Measurements from ENCODE around the gene ZFAND2A.
"Not testable (repeated sequence)": the region's sequence is repeated elsewhere in the genome, so short reads cannot be mapped to it uniquely, and the experiment has no call there.

- TF ChIP-seq ZNF565 (CRISPR knock-in tag; conservative IDR thresholded peaks at IDR 0.05; ENCODE audit: low read depth); RARB (CRISPR knock-in tag; IDR thresholded peaks at IDR 0.05); BACH2 (CRISPR knock-in tag; IDR thresholded peaks at IDR 0.05; ENCODE audit: borderline replicate concordance); ISL1 (CRISPR knock-in tag; IDR thresholded peaks at IDR 0.05); TOX (CRISPR knock-in tag; IDR thresholded peaks at IDR 0.05; ENCODE audit: borderline replicate concordance); CREB5 (CRISPR knock-in tag; IDR thresholded peaks at IDR 0.05; ENCODE audit: low read depth); PPARA (CRISPR knock-in tag; IDR thresholded peaks at IDR 0.05; ENCODE audit: borderline replicate concordance); ARNTL (CRISPR knock-in tag; IDR thresholded peaks at IDR 0.05; ENCODE audit: borderline replicate concordance, low read depth): not testable (repeated sequence)
- TF ChIP-seq, protein P1, sequence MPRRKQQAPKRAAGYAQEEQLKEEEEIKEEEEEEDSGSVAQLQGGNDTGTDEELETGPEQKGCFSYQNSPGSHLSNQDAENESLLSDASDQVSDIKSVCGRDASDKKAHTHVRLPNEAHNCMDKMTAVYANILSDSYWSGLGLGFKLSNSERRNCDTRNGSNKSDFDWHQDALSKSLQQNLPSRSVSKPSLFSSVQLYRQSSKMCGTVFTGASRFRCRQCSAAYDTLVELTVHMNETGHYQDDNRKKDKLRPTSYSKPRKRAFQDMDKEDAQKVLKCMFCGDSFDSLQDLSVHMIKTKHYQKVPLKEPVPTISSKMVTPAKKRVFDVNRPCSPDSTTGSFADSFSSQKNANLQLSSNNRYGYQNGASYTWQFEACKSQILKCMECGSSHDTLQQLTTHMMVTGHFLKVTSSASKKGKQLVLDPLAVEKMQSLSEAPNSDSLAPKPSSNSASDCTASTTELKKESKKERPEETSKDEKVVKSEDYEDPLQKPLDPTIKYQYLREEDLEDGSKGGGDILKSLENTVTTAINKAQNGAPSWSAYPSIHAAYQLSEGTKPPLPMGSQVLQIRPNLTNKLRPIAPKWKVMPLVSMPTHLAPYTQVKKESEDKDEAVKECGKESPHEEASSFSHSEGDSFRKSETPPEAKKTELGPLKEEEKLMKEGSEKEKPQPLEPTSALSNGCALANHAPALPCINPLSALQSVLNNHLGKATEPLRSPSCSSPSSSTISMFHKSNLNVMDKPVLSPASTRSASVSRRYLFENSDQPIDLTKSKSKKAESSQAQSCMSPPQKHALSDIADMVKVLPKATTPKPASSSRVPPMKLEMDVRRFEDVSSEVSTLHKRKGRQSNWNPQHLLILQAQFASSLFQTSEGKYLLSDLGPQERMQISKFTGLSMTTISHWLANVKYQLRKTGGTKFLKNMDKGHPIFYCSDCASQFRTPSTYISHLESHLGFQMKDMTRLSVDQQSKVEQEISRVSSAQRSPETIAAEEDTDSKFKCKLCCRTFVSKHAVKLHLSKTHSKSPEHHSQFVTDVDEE (CRISPR knock-in tag; IDR thresholded peaks at IDR 0.05) = not testable (repeated sequence)
- TF ChIP-seq, protein P2, sequence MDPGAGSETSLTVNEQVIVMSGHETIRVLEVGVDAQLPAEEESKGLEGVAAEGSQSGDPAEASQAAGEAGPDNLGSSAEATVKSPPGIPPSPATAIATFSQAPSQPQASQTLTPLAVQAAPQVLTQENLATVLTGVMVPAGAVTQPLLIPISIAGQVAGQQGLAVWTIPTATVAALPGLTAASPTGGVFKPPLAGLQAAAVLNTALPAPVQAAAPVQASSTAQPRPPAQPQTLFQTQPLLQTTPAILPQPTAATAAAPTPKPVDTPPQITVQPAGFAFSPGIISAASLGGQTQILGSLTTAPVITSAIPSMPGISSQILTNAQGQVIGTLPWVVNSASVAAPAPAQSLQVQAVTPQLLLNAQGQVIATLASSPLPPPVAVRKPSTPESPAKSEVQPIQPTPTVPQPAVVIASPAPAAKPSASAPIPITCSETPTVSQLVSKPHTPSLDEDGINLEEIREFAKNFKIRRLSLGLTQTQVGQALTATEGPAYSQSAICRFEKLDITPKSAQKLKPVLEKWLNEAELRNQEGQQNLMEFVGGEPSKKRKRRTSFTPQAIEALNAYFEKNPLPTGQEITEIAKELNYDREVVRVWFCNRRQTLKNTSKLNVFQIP (CRISPR knock-in tag; IDR thresholded peaks at IDR 0.05; ENCODE audit: borderline replicate concordance, low read depth) = not testable (repeated sequence)
Measured at GRCh38 chr7:1116383-1117008, 43.5 kb downstream of the ZFAND2A start.
